ENCODE data around the gene ZCCHC10.
"Not testable (repeated sequence)": the region's sequence is repeated elsewhere in the genome, so short reads cannot be mapped to it uniquely, and the experiment has no call there.

ZCCHC10 gene

GRCh38 chr5:133041910-133042309 lies 15.6 kb upstream of the ZCCHC10 start:
- no peak for DNase-seq (ENCODE audit: low read depth in 1 of 2, low spot score in 1 of 2)

DNA sequence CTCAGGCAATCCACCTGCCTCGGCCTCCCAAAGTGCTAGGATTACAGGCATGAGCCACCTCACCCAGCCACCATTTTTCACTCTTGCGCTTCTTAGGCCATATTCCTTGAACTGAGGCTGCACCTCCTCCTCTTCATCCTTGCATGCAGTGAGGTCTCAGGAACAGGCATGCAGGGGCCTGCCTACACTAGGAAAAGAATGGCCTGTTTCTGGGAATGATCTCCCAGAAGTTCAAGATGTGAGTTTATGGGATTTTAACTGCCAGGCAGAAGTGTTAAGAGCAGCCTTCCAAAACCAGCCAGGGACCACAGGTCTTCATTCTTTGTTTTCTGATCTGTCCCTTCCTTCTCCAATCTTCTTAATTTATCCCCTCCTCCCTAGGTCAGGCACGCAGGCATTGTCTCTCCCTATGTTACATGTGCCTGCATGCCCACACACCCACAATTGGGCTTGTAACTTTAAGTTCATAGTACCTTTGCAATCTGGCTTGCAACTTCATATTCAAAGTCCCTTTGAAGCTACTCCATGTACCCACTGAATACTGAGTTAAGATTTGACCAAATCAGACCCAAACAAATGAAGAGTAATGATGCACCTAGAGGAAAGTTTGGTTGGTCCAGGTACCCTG lies 14.9 kb upstream of the ZCCHC10 start:
- DNase-seq (ENCODE audit: low read depth in 1 of 2, low spot score in 1 of 2), result no peak

DNA sequence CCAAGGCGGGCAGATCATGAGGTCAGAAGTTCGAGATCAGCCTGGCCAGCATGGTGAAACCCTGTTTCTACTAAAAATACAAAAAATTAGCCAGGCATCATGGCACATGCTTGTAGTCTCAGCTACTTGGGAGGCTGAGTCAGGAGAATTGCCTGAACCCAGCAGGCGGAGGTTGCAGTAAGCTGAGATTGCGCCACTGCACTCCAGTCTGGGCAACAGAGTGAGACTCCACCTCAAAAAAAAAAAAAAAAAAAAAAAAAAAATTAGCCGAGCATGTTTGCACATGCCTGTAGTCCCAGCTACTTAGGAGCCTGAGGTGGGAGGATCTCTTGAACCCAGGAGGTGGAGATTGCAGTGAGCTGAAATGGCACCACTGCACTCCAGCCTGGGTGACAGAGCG lies 10.3 kb upstream of the ZCCHC10 start:
- not testable (repeated sequence) for DNase-seq (ENCODE audit: low read depth in 1 of 2, low spot score in 1 of 2)

GRCh38 chr5:133035224-133035623 lies 8.9 kb upstream of the ZCCHC10 start:
- DNase-seq (ENCODE audit: low read depth in 1 of 2, low spot score in 1 of 2), result no peak

GRCh38 chr5:133034064-133034463 lies 7.7 kb upstream of the ZCCHC10 start:
- no peak for DNase-seq (ENCODE audit: low read depth in 1 of 2, low spot score in 1 of 2)

DNA sequence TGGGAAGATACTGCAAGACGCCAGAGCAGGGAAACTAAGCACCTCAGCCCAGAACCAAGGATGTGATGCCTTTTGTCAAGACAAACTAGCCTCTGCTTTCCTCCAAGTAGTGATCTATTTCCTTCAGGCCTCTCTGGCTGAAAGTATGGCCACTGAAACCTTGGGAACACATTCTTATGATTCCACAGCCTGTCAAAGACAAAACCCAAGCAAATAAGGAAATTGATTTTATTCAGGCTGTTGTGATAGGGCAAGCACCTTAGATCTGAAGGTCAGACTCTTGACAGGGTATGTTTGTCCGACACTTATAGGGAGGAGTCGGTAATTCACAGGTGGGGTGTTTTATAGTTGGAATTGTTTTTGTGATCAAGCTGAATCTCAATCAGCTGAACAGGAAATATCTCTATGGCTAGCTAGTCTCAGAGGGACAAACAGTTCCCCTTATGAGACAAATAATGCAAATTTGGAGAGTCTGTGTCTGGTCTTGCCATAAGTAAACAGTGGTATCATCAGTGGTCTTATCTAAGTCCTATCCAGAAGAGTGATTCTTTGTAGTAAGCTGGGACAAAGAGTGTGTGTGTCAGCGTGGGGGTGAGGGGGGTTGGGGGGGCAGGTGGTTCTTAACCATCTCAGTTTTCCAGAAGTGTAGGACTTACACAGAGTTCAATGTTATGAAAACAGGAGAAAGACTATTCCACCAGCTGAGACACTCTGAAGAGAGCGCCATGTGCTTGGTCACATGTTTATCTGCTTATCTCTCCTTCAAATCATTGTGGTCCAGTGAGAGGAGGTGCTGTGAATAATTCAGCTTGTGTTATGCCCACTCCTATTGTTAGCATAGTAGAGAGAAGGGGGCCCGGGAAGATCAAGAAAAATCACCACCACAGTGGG lies 6.7 kb upstream of the ZCCHC10 start:
- DNase-seq (ENCODE audit: low read depth in 1 of 2, low spot score in 1 of 2), result no peak

DNA sequence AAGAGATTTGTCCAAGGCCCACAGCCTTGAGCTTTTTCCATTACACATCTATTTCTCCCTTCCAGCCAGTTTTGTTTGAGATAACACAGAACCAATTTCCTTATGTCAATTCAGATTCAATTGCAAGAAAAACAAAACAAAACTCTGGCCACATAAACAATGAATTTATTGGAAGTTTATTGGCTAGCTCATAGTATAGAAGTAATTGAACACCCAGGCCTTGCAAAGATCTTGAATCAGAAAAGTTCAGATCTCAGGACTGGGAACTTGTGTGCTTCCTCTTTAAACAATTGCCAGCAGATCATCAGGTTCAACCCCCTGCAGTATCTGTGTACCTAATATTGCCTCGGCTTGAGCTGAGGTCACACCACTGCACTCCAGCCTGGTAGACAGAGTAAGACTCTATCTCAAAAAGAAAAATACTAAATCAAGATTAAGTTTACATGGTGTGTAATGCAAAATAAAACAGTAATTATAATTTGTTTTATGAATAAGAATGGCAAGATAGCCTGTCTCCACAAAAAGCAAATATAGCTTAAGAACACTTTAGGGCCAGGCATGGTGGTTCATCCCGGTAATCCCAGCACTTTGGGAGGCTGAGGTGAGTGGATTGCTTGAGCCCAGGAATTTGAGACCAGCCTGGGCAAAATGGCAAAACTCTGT lies 4.1 kb upstream of the ZCCHC10 start:
- no peak for DNase-seq (ENCODE audit: low read depth in 1 of 2, low spot score in 1 of 2)

DNA sequence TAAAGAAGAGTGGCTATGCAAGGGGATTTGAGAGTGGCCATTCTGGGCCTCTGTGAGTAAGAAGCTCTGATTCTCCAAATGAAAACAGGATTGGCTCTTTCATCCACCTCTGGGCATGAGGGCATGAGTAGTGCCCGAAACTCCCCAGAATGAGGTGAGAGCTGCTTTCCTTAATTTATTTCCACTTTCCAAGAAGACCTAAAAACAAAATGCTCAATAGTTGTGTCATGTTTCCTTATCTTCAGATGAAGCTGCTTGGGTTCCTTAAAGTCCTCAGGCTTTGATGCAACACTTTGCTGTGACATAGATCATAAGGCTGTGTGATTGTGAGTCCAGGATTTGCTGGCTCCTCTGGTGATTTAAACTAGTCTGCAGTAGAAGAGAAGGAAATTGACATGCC lies 3.1 kb upstream of the ZCCHC10 start:
- no peak for DNase-seq (ENCODE audit: low read depth in 1 of 2, low spot score in 1 of 2)

- no peak for DNase-seq (ENCODE audit: low read depth in 1 of 2, low spot score in 1 of 2)
These were observed 360 bp upstream of the ZCCHC10 start for GRCh38 chr5:133026664-133027153.

DNA sequence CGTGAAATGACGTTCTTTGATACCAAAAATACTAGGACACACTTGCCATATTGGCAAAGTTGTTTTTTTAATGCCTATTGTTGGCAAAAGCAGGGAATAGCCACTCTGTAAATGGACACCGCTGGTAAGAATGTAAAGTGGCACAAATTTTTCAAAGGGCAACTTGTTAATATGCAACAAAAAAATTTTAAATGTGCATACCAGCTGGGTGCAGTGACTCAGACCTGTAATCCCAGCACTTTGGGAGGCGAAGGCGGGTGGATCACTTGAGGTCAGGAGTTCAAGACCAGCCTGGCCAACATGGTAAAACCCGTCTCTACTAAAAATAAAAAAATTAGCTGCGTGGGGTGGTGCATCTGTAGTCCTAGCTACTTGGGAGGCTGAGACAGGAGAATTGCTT lies 6.9 kb downstream of the ZCCHC10 start:
- not testable (repeated sequence) for DNase-seq (ENCODE audit: low read depth in 1 of 2, low spot score in 1 of 2)

DNA sequence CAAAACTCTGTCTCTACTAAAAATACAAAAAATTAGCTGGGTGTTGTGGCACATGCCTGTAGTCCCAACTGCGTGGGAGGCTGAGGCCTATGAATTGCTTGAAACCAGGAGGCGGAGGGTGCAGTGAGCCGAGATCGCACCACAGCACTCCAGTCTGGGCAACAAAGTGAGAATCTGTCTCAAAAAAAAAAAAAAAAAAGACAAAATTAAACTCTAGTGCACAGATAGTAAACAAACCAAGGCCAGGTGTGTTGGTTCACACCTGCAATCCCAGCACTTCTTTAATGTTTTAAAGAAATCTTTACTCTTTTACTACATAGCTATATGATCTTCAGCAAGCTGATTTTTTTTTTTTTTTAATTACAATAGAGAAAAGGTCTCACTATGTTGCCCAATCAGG lies 8.4 kb downstream of the ZCCHC10 start:
- DNase-seq (ENCODE audit: low read depth in 1 of 2, low spot score in 1 of 2), result no peak

DNA sequence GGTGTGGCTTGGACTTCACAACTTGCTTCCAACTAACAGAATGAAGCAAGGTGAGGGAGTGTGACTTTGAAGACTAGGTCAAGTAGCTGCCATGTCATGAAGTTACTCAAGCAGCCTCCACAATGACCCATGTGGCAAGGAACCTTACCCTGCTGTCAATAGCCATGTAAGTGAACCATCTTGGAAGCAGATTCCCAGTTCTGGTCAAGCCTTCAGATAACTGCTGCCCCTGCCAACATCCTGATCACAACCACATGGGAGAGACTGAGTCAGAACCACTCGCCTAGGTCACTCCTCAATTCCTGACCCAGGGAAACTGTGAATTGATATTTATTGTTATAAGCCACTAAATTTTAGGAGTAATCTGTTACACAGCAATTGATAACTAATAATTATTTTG lies 10.9 kb downstream of the ZCCHC10 start:
- DNase-seq (ENCODE audit: low read depth in 1 of 2, low spot score in 1 of 2), result no peak

- DNase-seq (ENCODE audit: low read depth in 1 of 2, low spot score in 1 of 2), result not testable (repeated sequence)
These were observed 17.9 kb downstream of the ZCCHC10 start for GRCh38 chr5:133008455-133008854.

DNA sequence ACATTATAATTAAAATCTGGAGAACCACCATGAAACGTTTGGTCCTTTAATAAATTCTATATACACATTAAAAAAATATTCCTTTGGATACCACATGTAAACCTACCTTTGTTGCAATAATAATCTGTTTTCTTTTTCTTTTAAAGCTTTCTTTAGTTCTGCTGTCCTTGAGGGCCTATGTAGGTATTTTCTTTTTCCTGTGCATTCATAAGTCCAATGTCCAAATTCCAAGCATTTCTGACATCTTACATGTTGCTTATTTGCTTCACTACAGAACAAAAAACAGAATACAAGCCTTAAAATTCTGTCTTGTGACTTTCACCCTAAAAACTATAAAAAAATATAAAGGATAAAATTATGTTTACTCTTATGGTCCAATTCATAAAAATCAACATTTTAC lies 19.7 kb downstream of the ZCCHC10 start:
- DNase-seq (ENCODE audit: low read depth in 1 of 2, low spot score in 1 of 2), result no peak

DNA sequence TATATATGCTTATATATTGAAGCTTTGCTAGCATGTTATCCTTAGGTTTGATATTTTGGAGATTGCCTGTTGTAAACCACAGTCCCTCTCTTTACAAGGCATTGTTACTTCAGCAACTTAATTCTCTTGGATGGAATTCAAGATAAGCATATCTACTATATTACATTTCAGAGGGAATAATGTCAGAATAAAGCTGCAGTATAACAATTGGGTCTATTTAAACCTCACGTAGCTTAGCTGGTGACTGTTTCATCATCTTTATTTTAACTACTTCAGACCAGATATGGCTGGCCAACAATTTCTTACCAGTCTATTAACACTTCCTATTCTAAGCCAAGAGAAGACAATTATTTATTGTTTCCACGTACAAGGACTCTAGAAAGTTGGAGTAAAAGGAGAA lies 27.1 kb downstream of the ZCCHC10 start:
- no peak for DNase-seq (ENCODE audit: low read depth in 1 of 2, low spot score in 1 of 2)

DNA sequence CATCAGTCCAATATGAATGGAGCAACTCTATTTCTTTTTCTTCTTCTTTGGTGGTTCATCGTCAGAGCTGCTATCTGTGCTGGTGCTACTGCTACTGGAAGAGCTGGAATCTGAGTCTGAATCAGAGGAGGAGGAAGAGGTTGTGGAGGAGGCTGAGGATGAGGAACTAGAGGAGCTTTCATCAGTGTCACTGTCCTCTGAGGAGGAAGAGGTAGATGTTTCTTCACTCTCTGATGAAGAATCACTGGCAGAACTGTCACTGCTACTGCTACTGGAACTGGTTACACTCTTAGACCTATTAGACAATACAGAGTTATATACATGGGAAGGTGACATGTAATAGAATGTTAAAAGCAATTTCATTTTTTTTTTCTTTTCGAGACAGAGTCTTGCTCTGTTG lies 27.8 kb downstream of the ZCCHC10 start:
- DNase-seq (ENCODE audit: low read depth in 1 of 2, low spot score in 1 of 2), result no peak

GRCh38 chr5:132996307-132996706 lies 30.0 kb downstream of the ZCCHC10 start:
- no peak for DNase-seq (ENCODE audit: low read depth in 1 of 2, low spot score in 1 of 2)

- no peak for DNase-seq (ENCODE audit: low read depth in 1 of 2, low spot score in 1 of 2)
These were observed 38.6 kb downstream of the ZCCHC10 start for GRCh38 chr5:132987531-132988408.

DNA sequence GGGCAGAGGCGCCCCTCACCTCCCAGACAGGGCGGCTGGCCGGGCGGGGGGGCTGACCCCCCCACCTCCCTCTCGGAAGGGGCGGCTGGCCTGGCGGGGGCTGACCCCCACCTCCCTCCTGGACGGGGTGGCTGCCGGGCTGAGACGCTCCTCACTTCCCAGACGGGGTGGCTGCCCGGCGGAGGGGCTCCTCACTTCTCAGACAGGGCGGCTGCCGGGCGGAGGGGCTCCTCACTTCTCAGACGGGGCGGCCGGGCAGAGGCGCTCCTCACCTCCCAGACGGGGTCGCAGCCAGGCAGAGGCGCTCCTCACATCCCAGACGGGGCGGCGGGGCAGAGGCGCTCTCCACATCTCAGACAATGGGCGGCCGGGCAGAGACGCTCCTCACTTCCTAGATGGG lies 43.4 kb downstream of the ZCCHC10 start:
- DNase-seq (ENCODE audit: low read depth in 1 of 2, low spot score in 1 of 2), result not testable (repeated sequence)

DNA sequence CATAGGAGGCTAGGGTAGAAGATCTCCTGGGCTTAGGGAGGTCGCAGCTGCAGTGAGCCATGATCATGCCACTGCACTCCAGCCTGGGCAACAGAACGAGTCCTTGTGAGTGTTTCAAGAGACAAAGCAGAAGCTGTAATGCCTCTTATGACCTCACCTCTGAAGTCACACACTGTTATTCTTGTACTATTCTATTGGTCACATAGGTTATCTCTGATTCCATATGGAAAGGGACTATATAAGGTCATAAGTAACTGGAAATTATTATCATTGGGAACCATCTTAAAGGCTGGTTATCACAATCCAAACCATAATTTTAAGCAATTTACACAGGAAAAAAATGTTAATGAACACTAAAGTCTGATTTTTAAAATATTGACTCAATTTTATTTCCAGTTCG lies 45.1 kb downstream of the ZCCHC10 start:
- DNase-seq (ENCODE audit: low read depth in 1 of 2, low spot score in 1 of 2), result no peak

- no peak for DNase-seq (ENCODE audit: low read depth in 1 of 2, low spot score in 1 of 2)
These were observed 46.4 kb downstream of the ZCCHC10 start for GRCh38 chr5:132979976-132980375.
